OCI-LY3 (cell line): ENCODE measurements around the gene ZCCHC24.

Experiments
- H2AFZ ChIP-seq: fragments of 200-600, 300-600 bp; shearing (Covaris generic); 2 replicates; pipeline ENCODE4 v1.6.0; 2014; ENCODE audit warnings: antibody characterized with exemption, low read depth, low read length
- H3K27ac ChIP-seq: fragments of 200-600, 300-600 bp; sonication (generic); 2 replicates; pipeline ENCODE4 v1.5.1; 2014; ENCODE audit warnings: mild to moderate bottlenecking, low read length, moderate library complexity, mixed read lengths
- H3K27me3 ChIP-seq: fragments of 200-600, 300-600 bp; sonication (generic); 2 replicates; pipeline ENCODE4 v1.6.1; 2014; ENCODE audit warnings: low read depth, low read length, mixed read lengths
- H3K36me3 ChIP-seq: fragments of 200-600, 300-600 bp; sonication (generic); replicated peaks from 2 replicates; pipeline ENCODE3; 2014; ENCODE audit warnings: low read depth, low read length, mixed read lengths
- H3K4me1 ChIP-seq: fragments of 300-600, 200-600 bp; sonication (generic); 2 replicates; pipeline ENCODE4 v1.6.1; 2014; ENCODE audit warnings: low read length, mixed read lengths
- H3K4me2 ChIP-seq: fragments of 200-600, 300-600 bp; sonication (generic); 2 replicates; pipeline ENCODE4 v1.6.1; 2014; ENCODE audit warnings: low read length, mixed read lengths
- H3K4me3 ChIP-seq: fragments of 300-600, 200-600 bp; sonication (generic); 2 replicates; pipeline ENCODE4 v1.5.1; 2014; ENCODE audit warnings: antibody characterized with exemption, mild to moderate bottlenecking, low read length, moderate library complexity
- H3K79me2 ChIP-seq: fragments of 300-600, 200-600 bp; shearing (Covaris generic); 2 replicates; pipeline ENCODE4 v1.6.1; 2014; ENCODE audit warnings: mild to moderate bottlenecking, low read length, mixed read lengths
- H3K9ac ChIP-seq: fragments of 300-600, 200-600 bp; shearing (Covaris generic); 2 replicates; pipeline ENCODE4 v1.6.0; 2014; ENCODE audit warnings: mild to moderate bottlenecking, low read length, moderate library complexity
- H3K9me3 ChIP-seq: fragments of 200-600, 300-600 bp; shearing (Covaris generic); 2 replicates; pipeline ENCODE4 v1.6.1; 2014; ENCODE audit warnings: low read length, mixed read lengths; ENCODE audit not compliant: insufficient read depth
- H4K20me1 ChIP-seq: fragments of 200-600, 300-600 bp; sonication (generic); 2 replicates; pipeline ENCODE4 v1.6.1; 2016; ENCODE audit warnings: low read length, mixed read lengths; ENCODE audit not compliant: insufficient read depth
- EZH2phosphoT487 ChIP-seq: fragments of 200-600 bp; shearing (Covaris generic); IDR thresholded peaks from 2 replicates; pipeline ENCODE4 v1.6.1; 2018; ENCODE audit warnings: antibody characterized with exemption, mixed run types, low read depth
- TF ChIP-seq, protein P1 (sequence below): fragments of 200-600, 300-600 bp; sonication (generic); IDR thresholded peaks from 2 replicates; pipeline ENCODE4 v1.5.1; 2014; ENCODE audit warnings: antibody characterized with exemption, low read length, low read depth

The ZCCHC24 gene

DNA sequence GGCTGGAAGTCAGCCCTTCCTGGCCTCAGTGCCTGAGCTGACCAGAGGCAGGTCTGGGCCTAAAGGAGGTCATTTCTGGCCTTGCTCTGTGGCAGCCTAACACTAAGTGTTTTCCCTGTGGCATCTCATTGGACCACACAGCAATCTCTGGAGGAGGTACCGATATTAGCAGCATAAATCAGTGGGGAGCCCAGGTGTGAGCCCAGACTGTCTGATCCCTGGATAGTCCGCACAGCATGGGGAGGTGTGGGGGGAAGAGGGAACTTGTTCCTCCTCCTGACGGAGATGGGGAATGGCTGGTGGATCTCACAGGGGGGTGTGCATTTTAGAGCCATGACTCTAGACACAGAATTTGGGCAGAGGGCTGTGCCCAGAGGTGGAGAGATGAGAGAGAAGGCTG, 109.1 kb downstream of the ZCCHC24 start:
- no peak overlapping the region for H3K27ac ChIP-seq
- H3K9me3 ChIP-seq = 0 out of 2 replicates have a peak, but pooled peaks cover 4% of the 10 kb centered on the region
- H4K20me1 ChIP-seq = no peaks in the 10 kb centered on the region
- H3K36me3 ChIP-seq = no peaks in the 10 kb centered on the region
- H3K79me2 ChIP-seq = no peaks in the 10 kb centered on the region
- TF ChIP-seq, protein P1, sequence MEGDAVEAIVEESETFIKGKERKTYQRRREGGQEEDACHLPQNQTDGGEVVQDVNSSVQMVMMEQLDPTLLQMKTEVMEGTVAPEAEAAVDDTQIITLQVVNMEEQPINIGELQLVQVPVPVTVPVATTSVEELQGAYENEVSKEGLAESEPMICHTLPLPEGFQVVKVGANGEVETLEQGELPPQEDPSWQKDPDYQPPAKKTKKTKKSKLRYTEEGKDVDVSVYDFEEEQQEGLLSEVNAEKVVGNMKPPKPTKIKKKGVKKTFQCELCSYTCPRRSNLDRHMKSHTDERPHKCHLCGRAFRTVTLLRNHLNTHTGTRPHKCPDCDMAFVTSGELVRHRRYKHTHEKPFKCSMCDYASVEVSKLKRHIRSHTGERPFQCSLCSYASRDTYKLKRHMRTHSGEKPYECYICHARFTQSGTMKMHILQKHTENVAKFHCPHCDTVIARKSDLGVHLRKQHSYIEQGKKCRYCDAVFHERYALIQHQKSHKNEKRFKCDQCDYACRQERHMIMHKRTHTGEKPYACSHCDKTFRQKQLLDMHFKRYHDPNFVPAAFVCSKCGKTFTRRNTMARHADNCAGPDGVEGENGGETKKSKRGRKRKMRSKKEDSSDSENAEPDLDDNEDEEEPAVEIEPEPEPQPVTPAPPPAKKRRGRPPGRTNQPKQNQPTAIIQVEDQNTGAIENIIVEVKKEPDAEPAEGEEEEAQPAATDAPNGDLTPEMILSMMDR = no peak
- no peak for TF ChIP-seq EZH2phosphoT487
- no peak overlapping the region for H3K9ac ChIP-seq
- H3K4me3 ChIP-seq = no peak overlapping the region
- no peak overlapping the region for H3K4me2 ChIP-seq
- no peaks in the 10 kb centered on the region for H3K27me3 ChIP-seq
- H2AFZ ChIP-seq = no peak overlapping the region
- H3K4me1 ChIP-seq = peaks cover 9% of the 10 kb centered on the region

DNA sequence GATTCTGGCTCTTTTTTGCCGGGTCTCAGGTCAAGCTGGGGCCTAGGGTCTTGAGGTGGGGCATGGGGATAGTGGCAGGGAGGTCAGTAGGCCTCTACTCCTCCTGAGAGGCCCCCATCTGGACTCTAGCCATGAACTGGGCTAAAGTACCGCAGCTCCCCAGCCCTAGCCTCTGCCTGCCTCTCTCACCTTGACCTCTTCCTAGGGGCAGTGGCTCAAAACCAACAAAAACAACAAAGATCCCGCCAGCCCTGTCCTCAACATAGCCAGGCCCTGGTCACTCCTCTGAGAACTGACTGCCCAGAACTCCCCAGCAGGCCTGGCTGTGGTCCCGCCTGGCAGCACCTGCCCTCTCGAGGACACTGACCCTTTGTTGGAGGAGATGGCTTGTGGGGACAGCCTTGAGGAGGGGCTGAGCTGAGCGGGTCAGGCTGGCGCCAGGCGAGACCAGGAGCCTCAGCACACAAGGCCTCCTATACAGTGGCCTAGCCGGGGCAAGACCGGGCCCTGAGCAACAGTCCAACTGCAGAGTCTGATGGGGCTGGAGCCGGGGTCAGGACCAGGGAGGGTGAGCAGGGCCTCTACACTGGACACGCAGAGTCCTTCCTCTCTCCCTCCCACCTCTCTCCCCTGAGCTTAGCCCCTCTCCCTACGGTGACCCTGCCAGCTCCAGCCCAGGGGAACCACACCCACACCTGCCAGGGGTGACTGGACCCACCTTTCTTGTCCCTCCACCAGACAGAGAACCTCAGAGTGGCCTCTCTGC, 109.8 kb downstream of the ZCCHC24 start:
- Histone ChIP-seq H3K9me3 (0 out of 2 replicates have a peak, but pooled peaks cover 4% of the 10 kb centered on the region), H3K36me3 (no peaks in the 10 kb centered on the region), H3K4me1 (peaks cover 11% of the 10 kb centered on the region), H4K20me1 (no peaks in the 10 kb centered on the region), H2AFZ (no peak overlapping the region), H3K4me3 (no peak overlapping the region), H3K27me3 (no peaks in the 10 kb centered on the region), H3K9ac (no peak overlapping the region), H3K4me2 (no peak overlapping the region), H3K79me2 (no peaks in the 10 kb centered on the region), H3K27ac (no peak overlapping the region)
- TF ChIP-seq EZH2phosphoT487 = no peak
- TF ChIP-seq, protein P1 = no peak

DNA sequence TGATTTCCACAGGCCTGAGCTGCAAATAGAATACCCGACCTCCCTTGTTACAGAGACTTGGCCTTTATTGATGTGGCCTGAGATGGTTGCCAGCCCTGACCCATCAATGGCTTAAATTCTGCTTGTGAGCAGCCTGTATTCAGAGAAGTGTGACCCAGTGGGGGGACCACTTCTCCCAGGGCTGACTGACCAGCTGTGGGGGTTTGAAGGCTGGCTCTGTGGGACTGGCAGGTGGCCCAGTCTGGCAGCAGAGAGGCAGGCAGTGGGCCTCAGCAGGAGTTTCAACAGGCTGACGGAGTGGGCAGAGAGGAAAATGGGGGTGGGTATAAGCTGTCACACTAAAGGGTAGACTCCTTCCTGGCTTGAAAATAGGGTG, 110.3 kb downstream of the ZCCHC24 start:
- Histone ChIP-seq H3K4me1 (peaks cover 11% of the 10 kb centered on the region), H4K20me1 (no peaks in the 10 kb centered on the region), H3K9me3 (0 out of 2 replicates have a peak, but pooled peaks cover 4% of the 10 kb centered on the region), H3K4me2 (no peak overlapping the region), H3K36me3 (no peaks in the 10 kb centered on the region), H3K27me3 (no peaks in the 10 kb centered on the region), H3K27ac (no peak overlapping the region), H3K9ac (no peak overlapping the region), H3K79me2 (no peaks in the 10 kb centered on the region), H2AFZ (no peak overlapping the region), H3K4me3 (no peak overlapping the region)
- TF ChIP-seq, protein P1 = no peak
- no peak for TF ChIP-seq EZH2phosphoT487

- Histone ChIP-seq H3K79me2 (no peaks in the 10 kb centered on the region), H4K20me1 (no peaks in the 10 kb centered on the region), H3K36me3 (no peaks in the 10 kb centered on the region), H3K9me3 (0 out of 2 replicates have a peak, but pooled peaks cover 4% of the 10 kb centered on the region), H3K27ac (no peak overlapping the region), H3K4me3 (no peak overlapping the region), H3K9ac (no peak overlapping the region), H3K4me2 (no peak overlapping the region), H3K4me1 (peaks cover 11% of the 10 kb centered on the region), H2AFZ (no peak overlapping the region), H3K27me3 (no peaks in the 10 kb centered on the region)
- no peak for TF ChIP-seq EZH2phosphoT487
- TF ChIP-seq, protein P1 = no peak
Measured at GRCh38 chr10:79334573-79334972, 110.9 kb downstream of the ZCCHC24 start.
